ENCODE data around the gene ACTN1.
A peak's percentile ranks its signal among the peaks of the same experiment; 100 is the strongest.

Gene ACTN1

GRCh38 chr14:68877993-68878575 lies 101.0 kb downstream of the ACTN1 start:
- H3K4me1 ChIP-seq (ENCODE audit: control insufficient read depth in 1 of 2, insufficient read depth in 1 of 2, low read depth in 1 of 2, low read length in 1 of 2) = no peaks in the 10 kb centered on the region
- H3K27ac ChIP-seq = peak overlapping the region; percentile 18
- H3K36me3 ChIP-seq = peaks cover 100% of the 10 kb centered on the region
- no peaks in the 10 kb centered on the region for H3K27me3 ChIP-seq
- no peak for TF ChIP-seq CTCF (IDR thresholded peaks at IDR 0.05)
- H3K9me3 ChIP-seq = no peaks in the 10 kb centered on the region
- no peak overlapping the region for H3K4me3 ChIP-seq (ENCODE audit: low read depth in 1 of 2, low read length in 1 of 2)

DNA sequence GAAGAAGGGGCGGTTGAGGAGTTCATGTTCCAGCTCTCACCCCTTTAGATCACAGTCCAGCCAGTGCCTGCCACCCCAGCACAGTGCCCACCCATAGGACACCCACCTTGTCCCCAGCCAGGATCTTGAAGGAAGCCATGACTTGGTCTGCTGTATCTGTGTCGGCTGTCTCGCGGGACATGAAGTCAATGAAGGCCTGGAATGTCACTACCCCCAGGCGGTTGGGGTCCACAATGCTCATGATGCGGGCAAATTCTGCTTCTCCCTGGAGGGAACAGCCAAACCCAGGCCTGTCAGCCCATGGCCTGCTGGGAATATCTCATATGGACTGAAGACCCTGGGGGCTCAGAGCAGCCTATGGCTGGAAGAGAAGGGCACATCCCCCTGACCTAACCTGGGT lies 102.1 kb downstream of the ACTN1 start:
- Histone ChIP-seq H3K36me3 (peaks cover 100% of the 10 kb centered on the region), H3K4me3 (ENCODE audit: low read depth in 1 of 2, low read length in 1 of 2) (no peak overlapping the region), H3K9me3 (no peaks in the 10 kb centered on the region), H3K4me1 (ENCODE audit: control insufficient read depth in 1 of 2, insufficient read depth in 1 of 2, low read depth in 1 of 2, low read length in 1 of 2) (no peaks in the 10 kb centered on the region), H3K27me3 (no peaks in the 10 kb centered on the region), H3K27ac (peak overlapping the region; percentile 43)
- no peak for TF ChIP-seq CTCF (IDR thresholded peaks at IDR 0.05)

- no peak for TF ChIP-seq CTCF (IDR thresholded peaks at IDR 0.05)
- Histone ChIP-seq H3K36me3 (peaks cover 98% of the 10 kb centered on the region), H3K27ac (no peak overlapping the region), H3K9me3 (no peaks in the 10 kb centered on the region), H3K27me3 (no peaks in the 10 kb centered on the region), H3K4me1 (ENCODE audit: control insufficient read depth in 1 of 2, insufficient read depth in 1 of 2, low read depth in 1 of 2, low read length in 1 of 2) (no peaks in the 10 kb centered on the region), H3K4me3 (ENCODE audit: low read depth in 1 of 2, low read length in 1 of 2) (no peak overlapping the region)
Observed at GRCh38 chr14:68874746-68875155, 104.4 kb downstream of the ACTN1 start.

DNA sequence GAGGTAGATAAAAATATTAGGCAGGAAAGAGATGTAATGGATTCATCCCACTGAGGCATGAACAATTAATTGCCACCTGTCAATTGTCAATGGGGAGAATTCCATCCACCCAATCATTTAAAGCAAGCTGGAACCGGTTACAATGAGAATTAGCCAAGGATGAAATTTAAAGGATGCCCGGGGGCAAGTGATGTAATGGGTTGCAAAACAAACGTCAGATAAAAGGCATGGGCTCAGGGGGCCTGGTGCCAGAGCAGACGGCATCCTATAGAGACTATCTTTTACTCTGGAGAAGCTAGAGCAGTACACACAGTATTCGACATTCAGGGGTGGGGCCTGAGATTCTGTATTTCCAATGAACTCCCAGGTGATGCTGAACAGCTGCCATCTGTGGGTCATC lies 105.7 kb downstream of the ACTN1 start:
- Histone ChIP-seq H3K4me1 (ENCODE audit: control insufficient read depth in 1 of 2, insufficient read depth in 1 of 2, low read depth in 1 of 2, low read length in 1 of 2) (no peaks in the 10 kb centered on the region), H3K4me3 (ENCODE audit: low read depth in 1 of 2, low read length in 1 of 2) (no peak overlapping the region), H3K27me3 (no peaks in the 10 kb centered on the region), H3K9me3 (no peaks in the 10 kb centered on the region), H3K36me3 (peaks cover 87% of the 10 kb centered on the region), H3K27ac (peak overlapping the region; percentile 0)
- TF ChIP-seq CTCF (IDR thresholded peaks at IDR 0.05) = no peak

GRCh38 chr14:68871392-68871791 lies 107.7 kb downstream of the ACTN1 start:
- no peak for TF ChIP-seq CTCF (IDR thresholded peaks at IDR 0.05)
- no peaks in the 10 kb centered on the region for H3K27me3 ChIP-seq
- no peaks in the 10 kb centered on the region for H3K4me1 ChIP-seq (ENCODE audit: control insufficient read depth in 1 of 2, insufficient read depth in 1 of 2, low read depth in 1 of 2, low read length in 1 of 2)
- peaks cover 67% of the 10 kb centered on the region for H3K36me3 ChIP-seq
- peak overlapping the region; percentile 39 for H3K27ac ChIP-seq
- H3K9me3 ChIP-seq = no peaks in the 10 kb centered on the region
- no peak overlapping the region for H3K4me3 ChIP-seq (ENCODE audit: low read depth in 1 of 2, low read length in 1 of 2)
